Activated CD4-positive, alpha-beta T cell treated with anti-CD3 and anti-CD28 coated beads for 48 hours (primary cell): ENCODE measurements around the gene CIAO2B.
"Not testable (repeated sequence)": the region's sequence is repeated elsewhere in the genome, so short reads cannot be mapped to it uniquely, and the experiment has no call there.

Source experiments
- DNase-seq: peaks from one replicate; pipeline ENCODE4 v3.0.0-alpha.2; 2020

CIAO2B gene

DNA sequence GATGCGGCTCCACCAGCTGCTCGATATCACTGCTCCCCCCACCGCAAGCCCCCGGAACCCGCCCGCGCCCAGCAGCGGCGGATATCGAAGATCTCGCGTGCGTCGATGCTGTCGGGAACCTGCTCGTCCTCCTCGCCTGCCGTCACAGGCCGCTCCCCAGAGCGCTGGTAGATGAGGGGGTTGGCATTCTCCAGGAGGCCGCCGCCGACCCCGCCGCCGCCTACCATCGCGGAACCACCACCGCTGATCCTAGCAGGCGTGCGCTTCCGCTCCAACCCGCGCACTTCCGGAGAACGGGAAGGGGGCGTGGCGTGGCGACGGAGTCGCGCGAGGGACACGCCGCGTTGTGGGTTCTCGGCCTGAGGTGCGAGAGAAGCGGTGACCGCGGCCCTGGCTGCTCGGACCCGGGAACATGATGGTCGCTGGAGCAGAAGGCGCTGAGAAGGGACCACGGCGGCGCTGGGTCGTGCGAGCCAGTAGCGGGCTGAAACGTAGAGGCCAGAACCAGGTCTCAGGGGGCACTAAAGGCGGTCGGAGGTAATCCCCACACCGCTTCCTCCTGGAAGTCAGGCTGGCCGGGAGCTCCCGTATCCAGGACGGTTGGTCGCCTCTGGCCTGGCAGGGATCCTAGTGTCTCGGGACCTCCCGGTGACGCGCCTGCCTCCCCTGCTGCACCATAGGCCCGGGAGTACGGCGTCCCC, at the start of gene CIAO2B:
TSS of gene CIAO2B (minus strand) at position 265 of the 701 bp plus-strand sequence. CDS start at position 227, 38 bp downstream.
- peak; percentile 93 for DNase-seq

DNA sequence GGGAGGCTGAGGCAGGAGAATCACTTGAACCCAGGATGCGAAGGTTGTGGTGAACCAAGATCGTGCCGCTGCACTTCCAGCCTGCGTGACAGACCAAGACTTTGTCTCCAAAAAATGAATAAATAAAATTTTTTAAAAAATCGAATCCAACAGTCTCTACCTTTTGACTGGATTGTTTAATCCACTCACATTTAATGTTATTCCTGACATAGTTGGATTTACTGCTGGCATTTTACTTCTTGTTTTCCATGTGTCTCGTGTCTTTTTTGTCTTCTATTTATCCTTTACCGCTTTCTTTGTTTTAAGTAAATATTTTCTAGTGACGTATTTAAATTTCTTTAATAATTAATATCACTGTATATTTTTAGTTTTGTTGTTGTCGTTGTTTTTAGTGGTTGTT, 48.8 kb upstream of the CIAO2B start:
- no peak for DNase-seq

DNA sequence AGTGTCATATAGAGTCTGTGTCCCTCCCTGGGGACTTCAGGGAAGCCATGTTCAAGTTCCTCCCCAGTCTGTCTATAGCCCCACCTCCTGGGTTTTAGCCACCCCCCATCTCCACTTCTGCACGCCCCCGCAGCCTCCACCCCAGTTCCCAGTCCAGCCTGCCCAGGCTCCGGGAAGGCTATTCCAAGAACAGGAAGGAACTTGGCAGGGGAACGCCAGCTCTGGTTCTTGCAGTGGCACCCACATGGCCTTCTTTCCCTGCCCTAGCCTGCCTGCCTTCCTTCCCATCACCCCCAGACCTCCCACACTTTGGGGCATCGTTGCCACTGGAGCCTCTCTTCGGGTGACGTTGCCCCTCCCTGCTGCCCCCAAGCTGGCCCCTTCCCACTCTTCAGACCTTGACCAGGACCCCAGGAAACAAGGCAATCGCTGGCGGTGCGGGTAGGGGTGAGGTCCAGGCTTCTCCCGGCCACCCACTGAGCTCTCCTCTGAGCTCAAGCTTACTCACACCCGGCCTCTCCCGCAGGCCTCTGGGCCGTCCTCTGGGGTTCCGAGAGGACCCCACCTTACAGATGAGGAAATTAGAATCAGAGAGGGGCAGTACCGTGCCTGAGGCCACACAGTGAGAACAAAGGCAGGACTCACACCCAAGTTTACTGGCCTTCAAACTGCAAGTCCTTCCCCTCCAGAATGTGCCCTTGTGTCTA, 45.0 kb upstream of the CIAO2B start:
- DNase-seq, result no peak

DNA sequence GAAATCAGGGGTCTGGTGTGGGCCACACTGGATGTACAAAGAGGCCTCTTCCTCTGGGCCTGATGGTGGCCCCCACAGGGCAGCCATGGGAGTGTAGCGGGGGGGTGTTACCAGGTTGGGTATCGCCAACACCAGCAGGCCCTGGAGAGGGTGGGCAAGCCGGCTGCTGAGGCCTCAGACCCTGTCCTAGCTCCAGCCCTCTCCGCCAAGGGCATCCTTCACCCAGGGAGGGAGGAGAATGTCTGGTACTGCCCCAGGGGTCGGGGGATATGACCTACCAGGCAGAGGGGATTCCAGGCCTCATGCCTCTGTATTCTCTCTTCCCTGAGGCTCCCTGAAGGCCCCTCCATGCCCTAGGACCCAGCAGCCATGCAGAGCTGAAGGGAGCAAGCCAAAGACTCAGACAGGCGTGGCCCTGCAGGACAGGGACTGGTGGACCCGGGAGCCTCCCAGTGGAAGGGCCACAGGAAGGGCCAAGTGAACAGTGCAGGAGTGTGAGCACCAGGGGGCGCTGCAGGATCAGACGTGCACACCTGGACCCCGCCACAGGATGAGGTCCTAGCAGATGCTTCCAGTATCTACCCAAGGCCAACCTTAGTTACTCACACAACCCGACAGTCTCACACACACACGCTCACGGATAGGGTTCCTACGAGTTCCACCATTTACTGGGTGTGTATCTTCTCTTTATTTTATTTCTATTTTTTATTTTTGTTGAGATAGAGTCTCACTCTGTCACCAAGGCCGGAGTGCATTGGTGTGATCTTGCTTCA, 43.3 kb upstream of the CIAO2B start:
- DNase-seq, result peak; percentile 95

DNA sequence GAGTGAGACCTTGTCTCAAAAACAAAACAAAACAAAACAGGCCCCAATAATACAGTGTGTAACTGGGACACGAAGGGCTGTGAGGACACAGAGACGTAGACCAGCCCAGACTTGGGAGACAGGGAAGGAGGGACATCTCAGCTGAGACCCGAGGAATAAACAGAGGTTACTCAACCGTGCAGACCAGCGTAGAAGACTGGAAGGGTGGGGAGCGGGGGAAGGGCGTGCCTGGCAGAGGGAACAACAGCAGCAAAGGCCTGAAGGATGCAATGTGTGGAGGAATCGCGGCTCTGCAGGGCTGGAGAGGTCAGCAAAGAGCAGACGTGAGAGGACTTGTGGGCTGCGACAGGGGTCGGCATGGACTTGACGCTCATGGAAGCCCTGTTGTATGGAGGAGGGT, 42.5 kb upstream of the CIAO2B start:
- DNase-seq, result no peak

DNA sequence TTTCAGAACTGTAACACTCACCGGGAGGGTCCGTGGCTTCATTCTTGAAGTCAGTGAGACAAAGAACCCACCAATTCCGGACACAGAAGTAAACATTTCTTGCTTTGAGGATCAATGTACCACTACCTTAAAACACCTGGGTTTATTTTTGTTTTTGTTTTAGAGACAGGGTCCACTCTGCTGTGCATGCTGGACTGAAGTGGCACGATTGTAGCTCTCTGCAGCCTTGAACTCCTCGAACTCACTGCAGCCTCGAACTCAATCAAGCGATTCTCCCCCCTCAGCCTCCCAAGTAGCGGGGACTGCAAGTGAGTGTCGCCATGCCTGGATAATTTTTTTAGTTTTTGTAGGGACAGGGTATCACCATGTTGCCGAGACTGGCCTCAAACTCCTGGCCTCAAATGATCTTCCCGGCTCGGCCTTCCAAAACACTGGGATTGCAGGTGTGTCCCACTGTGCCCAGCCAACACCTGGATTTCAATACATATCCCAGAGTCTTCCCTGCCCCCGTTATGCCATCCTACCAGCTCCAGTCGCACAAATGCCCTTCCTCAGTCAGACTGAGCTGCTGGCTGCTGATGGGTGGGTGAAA, 41.2 kb upstream of the CIAO2B start:
- DNase-seq, result no peak

DNA sequence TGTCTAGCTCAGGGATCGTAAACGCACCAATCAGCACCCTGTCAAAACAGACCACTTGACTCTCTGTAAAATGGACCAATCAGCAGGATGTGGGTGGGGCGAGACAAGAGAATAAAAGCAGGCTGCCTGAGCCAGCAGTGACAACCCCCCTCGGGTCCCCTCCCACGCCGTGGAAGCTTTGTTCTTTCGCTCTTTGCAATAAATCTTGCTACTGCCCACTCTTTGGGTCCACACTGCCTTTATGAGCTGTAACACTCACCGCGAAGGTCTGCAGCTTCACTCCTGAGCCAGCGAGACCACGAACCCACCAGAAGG, 40.7 kb upstream of the CIAO2B start:
- peak; percentile 79 for DNase-seq

DNA sequence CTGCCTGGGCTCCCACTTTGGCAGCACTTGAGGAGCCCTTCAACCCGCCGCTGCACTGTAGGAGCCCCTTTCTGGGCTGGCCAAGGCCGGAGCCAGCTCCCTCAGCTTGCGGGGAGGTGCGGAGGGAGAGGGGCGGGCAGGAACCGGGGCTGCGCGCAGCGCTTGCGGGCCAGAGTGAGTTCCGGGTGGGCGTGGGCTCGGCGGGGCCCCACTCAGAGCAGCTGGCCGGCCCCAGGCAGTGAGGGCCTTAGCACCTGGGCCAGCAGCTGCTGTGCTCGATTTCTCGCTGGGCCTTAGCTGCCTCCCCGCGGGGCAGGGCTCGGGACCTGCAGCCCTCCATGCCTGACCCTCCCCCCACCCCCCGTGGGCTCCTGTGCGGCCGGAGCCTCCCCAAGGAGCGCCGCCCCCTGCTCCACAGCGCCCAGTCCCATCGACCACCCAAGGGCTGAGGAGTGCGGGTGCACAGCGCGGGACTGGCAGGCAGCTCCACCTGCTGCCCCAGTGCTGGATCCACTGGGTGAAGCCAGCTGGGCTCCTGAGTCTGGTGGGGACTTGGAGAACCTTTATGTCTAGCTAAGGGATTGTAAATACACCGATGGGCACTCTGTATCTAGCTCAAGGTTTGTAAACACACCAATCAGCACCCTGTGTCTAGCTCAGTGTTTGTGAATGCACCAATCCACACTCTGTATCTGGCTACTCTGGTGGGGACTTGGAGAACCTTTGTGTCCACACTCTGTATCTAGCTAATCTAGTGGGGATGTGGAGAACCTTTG, 40.1 kb upstream of the CIAO2B start:
- DNase-seq, result not testable (repeated sequence)

DNA sequence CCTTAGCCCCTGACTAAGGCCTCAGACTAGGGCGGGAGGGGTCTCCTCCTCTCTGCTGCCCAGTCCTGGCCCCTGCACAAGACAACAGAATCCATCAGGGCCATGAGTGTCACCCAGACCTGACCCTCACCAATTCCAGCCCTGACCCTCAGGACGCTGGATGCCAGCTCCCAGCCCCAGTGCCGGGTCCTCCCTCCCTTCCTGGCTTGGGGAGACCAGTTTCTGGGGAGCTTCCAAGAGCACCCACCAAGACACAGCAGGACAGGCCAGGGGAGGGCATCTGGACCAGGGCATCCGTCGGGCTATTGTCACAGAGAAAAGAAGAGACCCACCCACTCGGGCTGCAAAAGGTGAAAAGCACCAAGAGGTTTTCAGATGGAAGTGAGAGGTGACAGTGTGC, 39.5 kb upstream of the CIAO2B start:
- DNase-seq, result no peak

DNA sequence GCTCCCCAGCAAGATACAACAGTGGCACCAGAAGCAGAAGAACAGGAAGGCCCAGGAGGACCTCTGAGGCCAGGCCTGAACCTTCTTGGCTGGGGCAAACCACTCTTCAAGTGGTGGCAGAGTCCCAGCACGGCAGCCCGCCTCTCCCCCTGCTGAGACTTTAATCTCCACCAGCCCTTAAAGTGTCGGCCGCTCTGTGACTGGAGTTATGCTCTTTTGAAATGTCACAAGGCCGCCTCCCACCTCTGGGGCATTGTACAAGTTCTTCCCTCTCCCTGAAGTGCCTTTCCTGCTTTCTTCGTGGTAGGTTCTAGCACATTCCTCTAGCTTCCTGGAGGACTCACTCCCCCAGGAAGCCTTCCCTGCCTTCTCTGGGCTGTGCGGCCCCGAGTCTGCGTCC, 38.8 kb upstream of the CIAO2B start:
- DNase-seq, result no peak

DNA sequence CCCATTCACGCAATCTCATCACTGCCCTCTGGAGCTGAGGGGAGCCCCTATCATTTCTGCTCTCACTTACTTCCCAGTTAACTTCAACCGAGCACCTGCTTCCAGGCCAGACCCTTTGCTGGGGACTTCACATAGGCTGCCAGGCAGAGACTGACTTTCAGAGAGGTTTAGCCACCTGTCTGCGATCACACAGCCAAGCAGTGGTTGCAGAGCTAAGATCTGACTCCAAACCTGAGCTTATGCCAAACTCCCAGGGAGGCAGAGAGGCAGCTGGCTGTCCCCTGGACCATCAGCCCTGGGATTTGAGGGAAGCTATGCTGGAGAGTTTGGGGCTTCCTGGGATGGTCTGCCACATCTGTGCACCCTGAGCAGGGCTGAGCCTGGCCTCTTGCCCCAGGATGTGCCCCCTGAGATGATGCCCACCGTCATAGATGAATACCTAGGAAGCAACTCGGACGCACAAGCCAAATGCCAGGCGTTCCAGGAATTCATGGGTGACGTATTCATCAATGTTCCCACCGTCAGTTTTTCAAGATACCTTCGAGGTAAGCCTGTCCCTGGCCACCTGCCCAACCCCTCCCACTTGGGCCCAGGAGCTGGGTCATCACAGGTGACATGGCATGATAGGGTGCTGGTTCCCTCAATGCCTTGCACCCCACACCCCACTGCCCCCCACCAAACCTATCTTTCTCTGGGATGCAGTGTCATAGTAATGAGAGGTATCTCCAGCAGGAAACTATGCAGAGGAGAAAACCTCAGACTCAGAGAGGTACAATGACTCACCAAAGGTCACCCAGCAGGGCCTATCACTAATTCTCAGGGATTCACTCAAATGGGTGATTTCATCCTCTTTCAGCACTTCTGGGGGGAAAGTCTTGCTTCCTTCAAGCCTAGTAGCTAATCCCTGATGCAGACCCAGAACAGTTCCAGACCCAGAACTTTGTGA, 36.8 kb upstream of the CIAO2B start:
- DNase-seq, result no peak

DNA sequence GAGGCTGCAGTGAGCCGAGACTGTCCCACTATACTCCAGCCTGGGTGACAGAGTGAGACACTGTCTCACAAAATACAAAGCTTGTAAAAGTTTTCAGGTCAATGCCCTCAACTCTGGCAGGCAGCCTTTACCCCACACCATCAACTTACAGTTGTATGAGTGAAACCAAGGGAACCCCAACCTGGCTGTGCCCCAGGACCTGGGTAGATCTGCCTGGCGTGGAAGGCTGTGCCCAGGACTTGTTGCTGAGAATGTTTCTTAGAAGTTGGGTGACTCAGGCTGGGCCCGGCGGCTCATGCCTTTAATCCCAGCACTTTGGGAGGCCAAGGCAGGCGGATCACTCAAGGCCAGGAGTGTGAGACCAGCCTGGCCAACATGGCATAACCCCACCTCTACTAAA, 34.6 kb upstream of the CIAO2B start:
- no peak for DNase-seq

DNA sequence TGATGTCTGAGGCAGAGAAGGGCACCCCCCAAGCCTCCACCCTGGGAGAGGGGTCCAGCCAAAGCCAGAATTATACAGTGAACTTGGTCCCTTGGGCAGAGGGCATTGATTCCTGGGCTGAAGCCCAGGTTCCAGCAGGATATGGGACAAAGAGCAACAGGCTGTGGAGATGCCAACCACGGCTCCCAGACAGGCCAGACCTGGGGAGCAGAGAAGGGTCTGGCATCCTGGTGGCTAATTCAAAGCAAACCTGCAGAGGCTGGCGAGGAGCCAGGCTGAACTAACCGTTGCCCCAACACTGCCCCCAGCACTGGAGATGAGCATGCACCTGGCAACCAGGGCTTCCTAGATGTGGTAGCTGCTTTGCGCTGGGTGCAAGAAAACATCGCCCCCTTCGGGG, 29.8 kb upstream of the CIAO2B start:
- DNase-seq, result no peak

DNA sequence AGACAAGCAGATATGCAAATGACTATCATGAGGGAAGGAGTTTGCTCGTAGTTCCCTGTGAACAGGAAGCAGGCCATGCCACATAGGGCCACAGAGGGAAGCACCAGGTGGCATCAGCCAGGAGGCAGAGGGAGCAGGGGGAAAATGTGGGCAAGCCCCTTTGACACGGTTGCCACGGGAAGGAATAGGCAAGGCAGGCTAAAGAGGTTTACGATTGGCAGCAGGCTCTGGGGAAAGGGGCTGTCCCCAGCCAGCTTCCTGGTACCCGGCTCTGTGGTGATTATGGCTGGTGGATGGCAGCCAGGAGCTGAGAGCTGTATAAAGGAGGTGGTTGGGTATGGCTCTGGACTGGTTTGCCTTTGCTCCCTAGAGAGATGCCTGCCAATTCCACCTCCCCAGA, 27.7 kb upstream of the CIAO2B start:
- DNase-seq, result no peak

DNA sequence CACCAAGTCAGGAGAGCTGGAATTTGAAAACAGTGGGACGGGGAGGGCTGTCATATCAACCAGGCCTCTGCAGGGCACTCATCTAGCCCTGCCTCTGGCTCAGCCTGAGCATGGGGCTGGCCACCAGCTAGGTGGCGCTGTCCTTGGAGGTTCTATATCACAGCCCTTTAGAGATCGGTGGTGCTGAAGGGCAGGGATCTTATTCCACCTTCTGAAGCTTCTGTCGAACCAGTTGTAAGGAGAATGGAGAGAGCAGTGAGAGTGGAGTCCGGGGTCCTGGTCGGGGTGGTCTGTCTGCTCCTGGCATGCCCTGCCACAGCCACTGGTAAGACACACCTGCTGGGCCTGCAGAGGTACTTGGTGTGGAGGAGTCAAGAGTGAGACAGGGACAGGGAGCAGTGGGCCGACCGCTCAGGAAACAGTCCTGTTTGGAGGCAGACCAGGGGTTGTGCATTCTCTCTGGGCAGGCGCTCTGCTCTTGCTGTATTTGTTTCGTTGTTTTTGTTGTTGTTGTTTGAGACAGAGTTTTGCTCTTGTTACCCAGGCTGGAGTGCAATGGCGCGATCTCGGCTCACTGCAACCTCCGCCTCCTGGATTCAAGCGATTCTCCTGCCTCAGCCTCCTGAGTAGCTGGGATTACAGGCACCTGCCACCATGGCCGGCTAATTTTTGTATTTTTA, 27.0 kb upstream of the CIAO2B start, which contains the start of gene CES3:
TSS of gene CES3 (plus strand) at position 202 of the 680 bp plus-strand sequence. CDS start at position 244, 42 bp downstream.
- peak; percentile 85 for DNase-seq

DNA sequence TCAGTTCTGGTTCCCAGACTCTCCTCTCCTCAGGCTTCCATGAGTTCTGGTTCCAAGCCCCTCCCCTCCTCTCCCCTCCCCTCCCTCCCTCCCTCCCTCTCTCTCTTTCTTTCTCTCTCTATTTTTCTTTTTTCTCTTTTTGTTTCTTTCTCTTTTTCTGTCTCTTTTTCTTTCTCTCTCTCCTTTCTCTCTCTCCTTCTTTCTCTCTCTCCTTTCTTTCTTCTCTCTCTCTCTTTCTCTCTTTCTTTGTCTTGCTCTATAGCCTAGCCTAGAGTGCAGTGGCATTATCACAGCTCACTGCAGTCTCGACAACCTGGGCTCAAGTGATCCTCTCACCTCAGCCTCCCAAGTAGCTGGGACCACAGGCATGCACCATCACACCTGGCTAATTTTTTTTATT, 26.1 kb upstream of the CIAO2B start:
- no peak for DNase-seq

DNA sequence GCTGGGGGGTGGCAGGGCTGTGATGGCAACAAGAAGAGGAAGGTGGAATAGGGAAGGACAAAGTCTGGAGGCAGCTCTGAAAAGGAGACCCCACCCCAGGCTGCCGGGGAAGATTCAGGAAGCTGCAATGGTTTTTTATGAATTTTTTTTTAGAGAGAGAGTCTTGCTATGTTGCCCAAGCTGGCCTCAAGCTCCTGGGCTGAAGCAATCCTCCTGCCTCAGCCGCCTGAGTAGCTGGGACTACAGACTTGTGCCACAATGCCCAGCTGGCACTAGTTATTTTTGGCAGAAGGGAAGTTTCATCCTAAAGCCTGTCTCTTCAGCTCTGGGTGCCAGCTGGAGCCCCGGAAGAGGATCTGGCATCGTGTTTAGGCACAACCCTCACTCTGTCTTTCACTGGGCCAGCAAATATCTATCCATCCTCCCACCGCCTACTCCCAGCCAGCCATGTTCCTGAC, 25.5 kb upstream of the CIAO2B start:
- DNase-seq, result no peak

DNA sequence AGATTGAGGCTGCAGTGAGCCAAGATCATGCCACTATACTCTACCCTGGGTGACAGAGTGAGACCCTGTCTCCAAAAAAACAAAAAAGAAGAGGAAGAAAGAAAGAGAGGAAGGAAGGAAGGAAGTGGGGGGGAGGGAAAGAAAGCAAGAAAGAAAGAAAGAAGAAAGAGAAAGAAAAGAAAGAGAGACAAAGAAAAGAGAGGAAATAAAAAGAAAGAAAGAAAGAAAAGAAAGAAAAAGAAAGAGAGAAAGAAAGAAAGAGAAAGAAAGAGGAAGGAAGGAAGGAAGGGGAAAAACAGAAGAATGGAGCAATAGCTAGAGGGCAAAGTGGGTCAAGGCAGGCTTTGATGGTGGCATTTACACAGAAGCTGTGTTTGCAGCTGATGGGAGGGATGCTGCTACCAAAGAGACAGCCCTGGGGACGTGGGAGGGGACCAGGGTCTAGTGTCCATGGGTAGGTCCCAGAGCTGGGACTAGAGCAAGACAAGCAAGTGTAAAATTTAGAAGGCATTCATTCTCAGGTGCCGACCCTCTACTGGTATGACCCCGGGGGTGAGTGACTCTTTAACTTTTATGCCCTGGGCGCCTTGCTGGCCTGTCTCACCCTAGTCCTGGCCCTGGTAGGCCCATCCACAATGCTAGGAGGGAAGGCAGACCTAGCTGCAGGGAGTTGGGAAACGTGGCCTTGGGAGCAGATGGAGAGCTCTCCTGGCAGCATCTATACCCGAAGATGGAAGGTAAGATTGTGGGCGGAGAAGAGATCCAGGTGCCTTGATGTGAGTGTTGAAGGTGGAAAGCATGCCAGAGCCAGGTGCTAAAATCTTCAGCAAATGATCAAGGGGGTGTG, 24.9 kb upstream of the CIAO2B start:
- DNase-seq, result no peak

DNA sequence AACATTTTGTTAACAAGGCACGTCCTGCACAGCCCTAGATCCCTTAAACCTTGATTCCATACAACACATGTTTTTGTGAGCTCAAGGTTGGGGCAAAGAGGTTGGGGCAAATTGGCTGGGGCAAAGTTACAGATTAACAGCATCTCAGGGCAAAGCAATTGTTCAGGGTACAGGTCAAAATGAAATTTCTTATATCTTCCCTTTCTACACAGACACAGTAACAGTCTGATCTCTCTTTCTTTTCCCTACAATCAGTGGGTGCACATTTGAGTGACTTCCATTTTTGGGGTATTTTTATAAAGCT, 21.9 kb upstream of the CIAO2B start:
- not testable (repeated sequence) for DNase-seq
